Osteoblast (primary cell): Measurements from ENCODE around the gene NFIA. TPM values are rescaled to one million over a fixed set of nuclear protein-coding genes. Genes with fewer than 3 reads are reported as not detected.

ENCODE experiments used
- DNase-seq: peaks from one replicate; pipeline ENCODE4 v3.0.0; 2011; ENCODE audit warnings: low spot score, mixed read lengths; ENCODE audit not compliant: insufficient read length; ENCODE audit errors: missing footprints
- H2AFZ ChIP-seq: 2 replicates; pipeline ENCODE4 v1.6.0; 2011; ENCODE audit warnings: mild to moderate bottlenecking, low read length
- H3K27ac ChIP-seq: 2 replicates; pipeline ENCODE4 v1.5.1; 2011; ENCODE audit warnings: mild to moderate bottlenecking, low read depth, low read length, moderate library complexity
- H3K27me3 ChIP-seq: 2 replicates; pipeline ENCODE4 v1.6.0; 2012; ENCODE audit warnings: mild to moderate bottlenecking, control low read depth, inconsistent platforms, low read length, moderate library complexity; ENCODE audit not compliant: insufficient read depth
- H3K36me3 ChIP-seq: 2 replicates; pipeline ENCODE4 v1.5.1; 2011; ENCODE audit warnings: mild to moderate bottlenecking, low read length, control low read depth, moderate library complexity; ENCODE audit not compliant: insufficient read depth
- H3K4me1 ChIP-seq: 2 replicates; pipeline ENCODE4 v1.5.1; 2011; ENCODE audit warnings: mild to moderate bottlenecking, low read length, control low read depth, moderate library complexity; ENCODE audit not compliant: insufficient read depth
- H3K4me2 ChIP-seq: 2 replicates; pipeline ENCODE4 v1.6.0; 2011; ENCODE audit warnings: mild to moderate bottlenecking, low read length; ENCODE audit not compliant: insufficient read depth
- H3K4me3 ChIP-seq: fragments of 200-600 bp; sonication (generic); 3 replicates; pipeline ENCODE4 v1.5.1; 2012; ENCODE audit warnings: mild to moderate bottlenecking, low read length, inconsistent platforms; ENCODE audit not compliant: insufficient read depth
- H3K79me2 ChIP-seq: 2 replicates; pipeline ENCODE4 v1.6.0; 2012; ENCODE audit warnings: mild to moderate bottlenecking, low read length, control low read depth, inconsistent platforms; ENCODE audit not compliant: insufficient read depth
- H3K9me3 ChIP-seq: 2 replicates; pipeline ENCODE4 v1.5.1; 2011; ENCODE audit warnings: low read depth, low read length, control low read depth
- H4K20me1 ChIP-seq: 2 replicates; pipeline ENCODE4 v1.6.0; 2012; ENCODE audit warnings: mild to moderate bottlenecking, low read length, control low read depth; ENCODE audit not compliant: insufficient read depth
- CTCF ChIP-seq: IDR thresholded peaks from 2 replicates; pipeline ENCODE4 v1.5.1; 2011; ENCODE audit warnings: mild to moderate bottlenecking, low read depth, low read length, moderate library complexity; ENCODE audit errors: extremely low read depth
- total RNA-seq: library from RNA; depleted of rRNA; stranded (reverse); fragments of >200 nt; gene quantifications from 2 replicates; pipeline ENCODE4 v1.2.3, GENCODE V29; 2012

NFIA gene
- total RNA-seq, 1 donor = 7.2 TPM

GRCh38 chr1:61353797-61354406 is 271.5 kb downstream of the NFIA start:
- no peaks in the 10 kb centered on the region for H3K4me1 ChIP-seq
- H3K27ac ChIP-seq = no peak overlapping the region
- no peaks in the 10 kb centered on the region for H4K20me1 ChIP-seq
- no peaks in the 10 kb centered on the region for H3K9me3 ChIP-seq
- DNase-seq = no peak
- no peak overlapping the region for H3K4me2 ChIP-seq
- no peaks in the 10 kb centered on the region for H3K79me2 ChIP-seq
- no peak overlapping the region for H3K4me3 ChIP-seq
- no peaks in the 10 kb centered on the region for H3K36me3 ChIP-seq
- TF ChIP-seq CTCF = no peak
- H3K27me3 ChIP-seq = no peaks in the 10 kb centered on the region
- H2AFZ ChIP-seq = no peak overlapping the region

DNA sequence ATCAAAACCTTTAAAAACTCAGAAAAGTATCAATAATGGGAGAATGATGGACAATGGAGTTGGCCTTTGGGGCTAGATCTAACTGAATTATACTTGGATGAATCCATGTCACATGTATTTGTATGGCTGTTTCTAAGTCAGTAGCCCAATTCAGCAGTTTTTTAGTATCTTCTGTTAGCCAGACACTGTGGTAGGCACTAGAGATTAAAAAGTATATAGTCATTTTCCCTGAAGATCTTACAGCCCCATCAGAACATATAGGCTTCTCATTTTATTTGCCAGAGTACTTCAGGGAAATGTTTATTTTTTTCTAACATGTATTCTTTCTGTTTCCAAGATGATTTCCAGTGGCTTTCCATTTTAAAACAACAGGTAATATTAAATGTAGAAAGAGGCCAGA is 273.7 kb downstream of the NFIA start:
- no peak for TF ChIP-seq CTCF
- Histone ChIP-seq H3K9me3 (no peaks in the 10 kb centered on the region), H3K36me3 (no peaks in the 10 kb centered on the region), H3K27me3 (no peaks in the 10 kb centered on the region), H2AFZ (no peak overlapping the region), H3K79me2 (no peaks in the 10 kb centered on the region), H4K20me1 (no peaks in the 10 kb centered on the region), H3K4me1 (no peaks in the 10 kb centered on the region), H3K4me3 (no peak overlapping the region), H3K4me2 (no peak overlapping the region), H3K27ac (no peak overlapping the region)
- DNase-seq = no peak

GRCh38 chr1:61356995-61357394 is 274.6 kb downstream of the NFIA start:
- Histone ChIP-seq H3K27ac (no peak overlapping the region), H3K36me3 (no peaks in the 10 kb centered on the region), H3K4me2 (no peak overlapping the region), H3K79me2 (no peaks in the 10 kb centered on the region), H3K4me3 (no peak overlapping the region), H3K27me3 (no peaks in the 10 kb centered on the region), H3K4me1 (no peaks in the 10 kb centered on the region), H2AFZ (no peak overlapping the region), H3K9me3 (no peaks in the 10 kb centered on the region), H4K20me1 (no peaks in the 10 kb centered on the region)
- no peak for DNase-seq
- TF ChIP-seq CTCF = no peak

GRCh38 chr1:61357539-61357938 is 275.2 kb downstream of the NFIA start:
- H3K4me1 ChIP-seq = no peaks in the 10 kb centered on the region
- TF ChIP-seq CTCF = no peak
- DNase-seq = no peak
- no peak overlapping the region for H3K27ac ChIP-seq
- no peak overlapping the region for H2AFZ ChIP-seq
- H3K9me3 ChIP-seq = no peaks in the 10 kb centered on the region
- no peaks in the 10 kb centered on the region for H3K27me3 ChIP-seq
- H3K79me2 ChIP-seq = no peaks in the 10 kb centered on the region
- H3K36me3 ChIP-seq = no peaks in the 10 kb centered on the region
- H3K4me2 ChIP-seq = no peak overlapping the region
- H3K4me3 ChIP-seq = no peak overlapping the region
- no peaks in the 10 kb centered on the region for H4K20me1 ChIP-seq
